Tibial nerve (tissue), 4 donors: Measurements from ENCODE around the gene ZC3H12A. TPM values are rescaled to one million over a fixed set of nuclear protein-coding genes. Genes with fewer than 3 reads are reported as not detected.

Source experiments
- DNase-seq, 2 donors: peaks; one replicate each; pipeline ENCODE4 v3.0.0-alpha.2; 2019; ENCODE audit warnings: low spot score in 2 of 2
- H3K27ac ChIP-seq, 4 donors: fragments of 200-600 bp; sonication (generic) in 3 of 4; one replicate each; pipeline ENCODE4 v1.5.1; 2017 to 2019; ENCODE audit warnings: mild to moderate bottlenecking in 1 of 4
- H3K27me3 ChIP-seq, 2 donors: fragments of 200-600 bp; sonication (generic) in 1 of 2; one replicate each; pipeline versions ENCODE4 v1.5.1 to v1.6.0; 2017 to 2019
- H3K36me3 ChIP-seq, 3 donors: fragments of 200-600 bp; sonication (generic); one replicate each; pipeline ENCODE4 v1.5.1; 2018 to 2019
- H3K4me1 ChIP-seq, 4 donors: fragments of 200-600 bp; sonication (generic) in 3 of 4; one replicate each; pipeline ENCODE4 v1.5.1; 2017 to 2019
- H3K4me3 ChIP-seq, 4 donors: fragments of 200-600 bp; sonication (generic) in 3 of 4; one replicate each; pipeline ENCODE4 v1.5.1; 2017 to 2019; ENCODE audit warnings: mild to moderate bottlenecking in 1 of 4, moderate library complexity in 1 of 4
- H3K9me3 ChIP-seq, 4 donors: fragments of 200-600 bp; sonication (generic) in 3 of 4; one replicate each; pipeline ENCODE4 v1.5.1; 2017 to 2019
- EP300 ChIP-seq, 2 donors: sonication (generic); formaldehyde crosslinking; IDR thresholded peaks; one replicate each; pipeline ENCODE4 v1.6.1; 2017; ENCODE audit warnings: antibody characterized with exemption in 2 of 2, mild to moderate bottlenecking in 1 of 2
- POLR2A ChIP-seq, 2 donors: fragments of 450-650 bp; IDR thresholded peaks; one replicate each; pipeline ENCODE4 v1.6.1; 2017; ENCODE audit warnings: antibody characterized with exemption in 2 of 2, mild to moderate bottlenecking in 2 of 2, moderate library complexity in 2 of 2
- WGBS, 2 donors: methylation state at CpG; one replicate each; pipeline ENCODE4 v1.1.5; 2018; 5-methylcytosine and 5-hydroxymethylcytosine counted together
- total RNA-seq, 4 donors: library from RNA; depleted of rRNA; stranded (reverse); fragments of >200 nt; gene quantifications; one replicate each; pipeline ENCODE4 v1.1.0, GENCODE V29; 2016
- TF ChIP-seq, protein P1 (sequence below), 5 experiments: fragments of 200-600 bp in 3 of 5; fragments of 450-650 bp in 2 of 5; sonication (generic) in 3 of 5; IDR thresholded peaks; one replicate each; pipeline ENCODE4 v1.5.1; 2016 to 2019; ENCODE audit warnings: antibody characterized with exemption in 5 of 5, mild to moderate bottlenecking in 3 of 5, moderate library complexity in 2 of 5

The ZC3H12A gene
- total RNA-seq, 4 donors from 2014 or later, result 7.9 to 15.7 (median 10.9) TPM

DNA sequence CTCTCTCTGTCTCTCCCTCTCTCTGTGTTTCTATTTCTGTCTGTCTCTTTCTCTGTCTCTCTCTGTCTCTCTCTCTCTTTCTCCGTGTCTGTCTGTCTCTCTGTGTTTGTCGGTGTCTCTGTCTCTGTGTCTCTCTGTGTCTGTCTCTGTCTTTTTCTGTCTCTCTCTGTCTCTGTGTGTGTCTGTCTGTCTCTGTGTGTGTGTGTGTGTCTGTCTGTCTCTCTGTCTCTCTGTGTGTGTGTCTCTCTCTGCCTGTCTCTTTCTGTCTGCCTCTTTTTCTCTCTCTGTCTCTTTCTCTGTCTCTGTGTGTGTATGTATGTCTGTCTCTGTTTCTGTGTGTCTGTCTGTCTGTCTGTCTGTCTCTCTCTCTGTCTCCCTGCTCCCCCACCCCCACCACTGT is 31.7 kb upstream of the ZC3H12A start:
- WGBS, 2 donors, result 73 to 74% methylated on average over 2 of the region's 2 CpGs
- Histone ChIP-seq H3K4me1 (no peaks in the 10 kb centered on the region), H3K36me3 (no peaks in the 10 kb centered on the region), H3K27me3 (peaks cover 0 to 44% of the 10 kb centered on the region in 2 donors), H3K27ac (no peak overlapping the region), H3K9me3 (no peaks in the 10 kb centered on the region), H3K4me3 (no peak overlapping the region)
- TF ChIP-seq EP300 (IDR thresholded peaks at IDR 0.05) (no peak), POLR2A (IDR thresholded peaks at IDR 0.05) (no peak)
- TF ChIP-seq, protein P1, sequence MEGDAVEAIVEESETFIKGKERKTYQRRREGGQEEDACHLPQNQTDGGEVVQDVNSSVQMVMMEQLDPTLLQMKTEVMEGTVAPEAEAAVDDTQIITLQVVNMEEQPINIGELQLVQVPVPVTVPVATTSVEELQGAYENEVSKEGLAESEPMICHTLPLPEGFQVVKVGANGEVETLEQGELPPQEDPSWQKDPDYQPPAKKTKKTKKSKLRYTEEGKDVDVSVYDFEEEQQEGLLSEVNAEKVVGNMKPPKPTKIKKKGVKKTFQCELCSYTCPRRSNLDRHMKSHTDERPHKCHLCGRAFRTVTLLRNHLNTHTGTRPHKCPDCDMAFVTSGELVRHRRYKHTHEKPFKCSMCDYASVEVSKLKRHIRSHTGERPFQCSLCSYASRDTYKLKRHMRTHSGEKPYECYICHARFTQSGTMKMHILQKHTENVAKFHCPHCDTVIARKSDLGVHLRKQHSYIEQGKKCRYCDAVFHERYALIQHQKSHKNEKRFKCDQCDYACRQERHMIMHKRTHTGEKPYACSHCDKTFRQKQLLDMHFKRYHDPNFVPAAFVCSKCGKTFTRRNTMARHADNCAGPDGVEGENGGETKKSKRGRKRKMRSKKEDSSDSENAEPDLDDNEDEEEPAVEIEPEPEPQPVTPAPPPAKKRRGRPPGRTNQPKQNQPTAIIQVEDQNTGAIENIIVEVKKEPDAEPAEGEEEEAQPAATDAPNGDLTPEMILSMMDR (IDR thresholded peaks at IDR 0.05), result no peak
- DNase-seq, result no peak

DNA sequence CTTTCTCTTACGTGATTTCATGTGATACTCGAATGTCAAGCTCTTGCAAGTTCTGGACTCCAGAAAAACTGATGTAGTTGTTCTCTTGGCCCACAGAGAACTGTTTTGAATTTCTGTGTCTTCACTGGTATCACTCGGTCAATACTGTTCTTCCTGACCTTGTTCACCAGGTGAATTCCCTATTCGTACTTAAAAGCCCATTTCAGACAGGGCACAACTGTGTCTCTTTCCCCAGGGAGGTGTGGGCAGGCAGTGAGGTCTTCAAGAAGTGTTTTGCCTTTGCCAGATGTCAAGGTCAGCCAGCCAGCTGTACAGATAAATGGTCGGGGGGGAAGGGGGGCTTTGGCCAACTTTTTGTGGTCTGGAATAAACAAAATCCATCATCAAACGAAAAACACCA is 27.5 kb upstream of the ZC3H12A start:
- Histone ChIP-seq H3K4me1 (no peaks in the 10 kb centered on the region), H3K4me3 (no peak overlapping the region), H3K9me3 (no peaks in the 10 kb centered on the region), H3K27me3 (peaks cover 0 to 52% of the 10 kb centered on the region in 2 donors), H3K27ac (no peak overlapping the region), H3K36me3 (no peaks in the 10 kb centered on the region)
- TF ChIP-seq POLR2A (IDR thresholded peaks at IDR 0.05) (no peak), EP300 (IDR thresholded peaks at IDR 0.05) (no peak)
- TF ChIP-seq, protein P1 (IDR thresholded peaks at IDR 0.05), result no peak
- WGBS, 2 donors, result 56 to 58% methylated on average over 6 of the region's 6 CpGs
- no peak for DNase-seq

DNA sequence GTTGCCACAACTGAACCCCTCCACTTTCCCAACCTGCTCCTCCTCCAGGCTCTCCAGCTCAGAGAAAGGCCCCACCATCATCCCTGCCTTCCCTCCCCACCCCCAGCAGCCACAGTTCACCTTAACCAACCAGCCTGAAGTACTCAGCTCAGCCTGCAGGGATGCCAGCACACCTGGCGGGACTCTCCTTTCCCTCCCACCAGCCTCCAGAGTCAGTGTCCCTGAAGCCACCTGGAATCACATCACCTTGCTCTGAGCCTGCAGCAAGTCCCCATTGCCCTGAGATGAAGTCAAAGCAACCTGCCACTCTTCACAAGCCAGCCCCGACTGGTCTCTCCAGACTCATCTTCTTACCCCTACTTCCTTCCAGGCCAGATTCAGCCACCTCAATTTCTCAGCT is 26.2 kb upstream of the ZC3H12A start:
- Histone ChIP-seq H3K9me3 (no peaks in the 10 kb centered on the region), H3K27ac (no peak overlapping the region), H3K4me1 (no peaks in the 10 kb centered on the region), H3K36me3 (no peaks in the 10 kb centered on the region), H3K27me3 (peaks cover 0 to 48% of the 10 kb centered on the region in 2 donors), H3K4me3 (no peak overlapping the region)
- TF ChIP-seq POLR2A (IDR thresholded peaks at IDR 0.05) (no peak), EP300 (IDR thresholded peaks at IDR 0.05) (no peak)
- TF ChIP-seq, protein P1 (IDR thresholded peaks at IDR 0.05), result no peak
- WGBS, 2 donors, result 57 to 61% methylated on average over 2 of the region's 2 CpGs
- DNase-seq, result no peak

DNA sequence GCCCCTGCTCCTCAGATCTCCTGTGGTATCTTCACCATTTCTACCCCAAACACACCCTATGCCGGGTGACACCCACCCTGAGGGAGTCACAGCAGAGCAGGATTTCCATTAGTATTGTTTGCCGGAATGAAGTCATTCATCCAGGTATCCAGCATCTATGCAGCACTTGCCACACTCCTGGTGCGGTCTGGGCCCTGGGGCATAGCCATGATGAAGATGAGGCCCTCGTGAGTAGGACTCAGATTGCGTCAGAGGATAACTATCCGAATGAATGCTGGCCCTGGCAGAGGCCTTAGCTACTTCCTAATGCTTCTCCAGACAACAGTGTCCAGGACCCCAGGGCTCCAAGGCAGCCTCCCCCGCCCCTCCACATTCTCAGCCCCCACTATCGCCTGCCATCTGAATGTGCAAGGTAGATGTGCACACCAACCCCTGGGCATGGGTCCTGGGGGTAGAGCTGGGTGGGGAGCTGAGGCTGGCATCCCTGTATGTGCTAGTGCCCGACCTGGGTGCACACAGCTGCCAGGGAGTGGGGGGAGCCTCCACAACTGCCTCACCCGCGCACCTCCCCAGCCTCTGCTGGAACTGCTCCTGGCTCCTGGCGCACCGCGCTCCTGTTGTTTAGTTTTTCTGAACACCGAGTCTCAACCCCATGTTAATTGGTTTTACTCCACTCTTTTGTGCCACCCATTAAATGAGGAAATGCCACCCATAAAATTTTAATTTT is 25.5 kb upstream of the ZC3H12A start:
- Histone ChIP-seq H3K27me3 (peaks cover 0 to 47% of the 10 kb centered on the region in 2 donors), H3K9me3 (no peaks in the 10 kb centered on the region), H3K4me3 (no peak overlapping the region), H3K4me1 (no peaks in the 10 kb centered on the region), H3K36me3 (no peaks in the 10 kb centered on the region), H3K27ac (no peak overlapping the region)
- no peak for TF ChIP-seq POLR2A (IDR thresholded peaks at IDR 0.05)
- TF ChIP-seq EP300 (IDR thresholded peaks at IDR 0.05), result no peak
- TF ChIP-seq, protein P1 (IDR thresholded peaks at IDR 0.05), result no peak
- no peak for DNase-seq
- WGBS, 2 donors, result 41 to 45% methylated on average over 13 to 14 of the region's 15 CpGs

DNA sequence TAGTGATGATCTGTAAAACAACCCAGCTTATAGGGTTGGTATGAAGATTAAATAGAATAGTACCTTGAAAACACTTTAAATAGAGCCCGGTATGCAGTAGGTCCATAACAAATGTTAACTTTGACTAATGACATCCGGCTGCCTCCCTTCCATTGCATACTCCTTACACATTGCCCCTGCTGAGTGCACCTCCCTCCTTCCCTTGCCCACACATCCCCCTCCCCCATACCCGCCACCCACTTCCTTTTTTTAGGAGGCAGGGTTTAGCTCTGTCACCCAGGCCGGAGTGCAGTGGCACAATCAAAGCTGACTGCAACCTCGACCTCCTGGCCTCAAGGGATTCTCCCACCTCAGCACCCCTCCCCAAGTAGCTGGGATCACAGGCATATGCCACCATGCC is 24.4 kb upstream of the ZC3H12A start:
- TF ChIP-seq EP300 (IDR thresholded peaks at IDR 0.05), result no peak
- TF ChIP-seq, protein P1 (IDR thresholded peaks at IDR 0.05), result no peak
- TF ChIP-seq POLR2A (IDR thresholded peaks at IDR 0.05), result no peak
- H3K9me3 ChIP-seq, result no peaks in the 10 kb centered on the region
- 21 to 26% methylated on average over 5 of the region's 5 CpGs for WGBS, 2 donors
- peaks cover 0 to 3% (median 2%) of the 10 kb centered on the region in 4 donors for H3K4me1 ChIP-seq
- no peak for DNase-seq
- H3K27ac ChIP-seq, result no peak overlapping the region
- no peak overlapping the region for H3K4me3 ChIP-seq
- no peaks in the 10 kb centered on the region for H3K36me3 ChIP-seq
- peaks cover 0 to 47% of the 10 kb centered on the region in 2 donors for H3K27me3 ChIP-seq
